ENCODE measurements around the gene ETNK1.

ETNK1 gene

GRCh38 chr12:22640851-22641250, 15.9 kb downstream of the ETNK1 start:
- DNase-seq, result no peak

GRCh38 chr12:22641353-22642053, 16.5 kb downstream of the ETNK1 start:
- DNase-seq, result no peak

GRCh38 chr12:22648668-22649067, 23.7 kb downstream of the ETNK1 start:
- DNase-seq, result no peak

DNA sequence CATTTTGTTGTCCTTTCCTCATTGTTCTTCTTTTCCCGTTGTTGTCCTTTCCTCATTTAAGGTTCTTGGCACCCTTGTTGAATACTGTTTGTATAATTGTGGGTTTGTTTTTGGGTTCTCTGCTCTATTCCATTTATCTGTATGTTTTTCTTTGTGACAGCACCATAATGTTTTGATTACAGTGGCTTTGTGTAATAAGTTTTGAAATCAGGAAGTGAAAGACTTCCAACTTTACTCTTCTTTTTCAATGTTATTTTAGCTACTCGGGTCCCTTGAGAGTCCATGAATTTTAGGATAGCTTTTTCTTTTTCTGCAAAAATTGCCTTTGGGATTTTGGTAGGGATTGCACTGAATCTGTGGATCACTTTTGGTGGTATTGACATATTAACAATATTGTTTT, 28.1 kb downstream of the ETNK1 start:
- DNase-seq, result no peak

DNA sequence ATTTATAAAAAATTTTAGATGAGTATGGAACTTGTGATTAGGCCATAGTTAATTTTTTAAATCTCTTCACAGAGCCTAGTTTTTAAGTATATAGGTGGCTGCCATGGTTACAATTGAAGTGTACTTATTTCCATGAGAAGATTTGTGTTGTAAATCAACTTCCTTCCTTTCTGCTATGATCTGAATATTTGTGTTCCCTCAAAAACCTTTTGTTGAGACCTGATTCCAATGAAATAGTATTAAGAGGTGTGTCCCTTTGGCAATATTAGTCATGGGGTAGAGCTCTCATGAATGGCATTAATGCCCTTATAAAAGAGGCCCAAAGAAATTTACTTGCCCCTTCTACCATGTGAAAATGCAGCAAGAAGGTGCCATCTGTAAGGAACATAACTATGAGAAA, 28.8 kb downstream of the ETNK1 start:
- no peak for DNase-seq

DNA sequence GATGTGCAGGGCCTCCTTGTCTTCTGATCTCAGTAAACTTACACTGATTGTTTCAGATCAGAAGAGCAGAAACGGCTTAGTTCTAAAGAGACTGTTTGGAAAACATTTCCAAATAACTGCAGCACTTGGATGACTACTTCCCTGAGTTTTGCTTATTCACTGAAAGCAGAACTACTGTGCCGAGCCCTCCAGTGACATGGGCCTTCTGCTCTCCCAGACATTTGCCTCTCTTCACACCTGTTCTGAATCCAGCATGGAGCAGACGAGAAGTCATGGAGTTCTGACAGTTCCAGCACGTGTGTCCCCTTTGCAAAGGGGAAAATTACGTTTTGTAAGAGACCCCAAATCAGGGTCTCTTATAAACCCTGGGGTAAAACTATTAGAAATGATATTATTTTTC, 31.4 kb downstream of the ETNK1 start:
- DNase-seq, result no peak

GRCh38 chr12:22656831-22657230, 31.9 kb downstream of the ETNK1 start:
- DNase-seq, result no peak

GRCh38 chr12:22657538-22657937, 32.6 kb downstream of the ETNK1 start:
- no peak for DNase-seq

DNA sequence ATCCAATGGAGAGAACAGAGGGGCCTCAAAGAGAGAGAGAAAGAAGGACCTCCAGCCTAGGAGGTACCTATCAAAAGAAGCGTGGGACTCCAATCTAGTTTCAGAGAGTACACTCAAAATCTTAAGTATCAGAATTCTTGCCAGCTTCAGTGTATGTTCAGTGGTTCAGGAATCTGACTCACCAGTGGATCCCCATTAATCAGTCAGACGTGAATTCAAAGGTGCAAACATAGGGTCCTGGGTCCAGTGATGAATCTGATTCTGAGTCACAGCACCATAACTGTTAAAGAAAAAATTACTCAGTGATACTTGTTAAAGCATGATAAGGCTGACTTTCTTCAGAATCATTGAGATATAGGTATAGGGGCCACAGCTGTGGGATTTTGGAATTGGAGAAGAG, 33.2 kb downstream of the ETNK1 start:
- no peak for DNase-seq

DNA sequence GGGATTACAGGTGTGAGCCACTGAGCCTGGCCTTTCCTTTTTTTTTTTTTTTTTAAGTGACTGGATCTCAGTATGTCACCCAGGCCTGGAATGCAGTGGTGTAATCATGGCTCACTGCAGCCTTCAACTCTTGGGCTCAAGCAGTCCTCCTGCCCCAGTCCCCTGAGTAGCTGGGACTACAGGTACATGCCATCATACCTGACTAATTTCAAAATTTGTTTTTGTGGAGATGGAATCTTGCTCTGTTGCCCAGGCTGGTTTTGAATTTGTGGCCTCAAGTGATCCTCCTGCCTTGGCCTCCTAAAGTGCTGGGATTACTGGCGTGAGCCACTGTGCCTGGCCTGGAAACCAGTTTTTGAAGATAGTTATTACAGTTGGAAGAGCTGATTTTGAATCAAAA, 37.4 kb downstream of the ETNK1 start:
- no peak for DNase-seq

DNA sequence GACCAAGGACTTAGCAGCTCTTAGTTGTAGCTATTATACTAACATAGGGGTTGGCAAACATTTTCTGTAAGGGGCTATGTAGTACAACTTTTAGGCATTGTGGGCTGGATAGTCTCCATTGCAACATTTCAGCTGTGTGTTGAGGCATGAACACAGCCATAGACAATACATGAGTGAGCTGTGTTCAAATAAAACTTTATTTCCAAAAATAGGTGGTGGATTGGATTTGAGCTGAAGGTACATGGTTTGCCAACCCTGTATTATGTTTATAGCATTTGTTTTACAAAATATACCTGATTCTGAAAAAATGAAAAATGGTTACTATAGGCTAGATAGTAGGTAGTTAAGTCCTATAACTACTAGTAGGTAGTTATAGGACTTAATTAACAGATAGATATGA, 40.5 kb downstream of the ETNK1 start:
- no peak for DNase-seq

- DNase-seq, result no peak
Observed at GRCh38 chr12:22667122-22667521, 42.2 kb downstream of the ETNK1 start.

GRCh38 chr12:22668441-22668840, 43.5 kb downstream of the ETNK1 start:
- DNase-seq, result no peak

- peak; percentile 34 for DNase-seq
Observed at GRCh38 chr12:22670762-22671161, 45.8 kb downstream of the ETNK1 start.

GRCh38 chr12:22672951-22673350, 48.0 kb downstream of the ETNK1 start:
- no peak for DNase-seq

DNA sequence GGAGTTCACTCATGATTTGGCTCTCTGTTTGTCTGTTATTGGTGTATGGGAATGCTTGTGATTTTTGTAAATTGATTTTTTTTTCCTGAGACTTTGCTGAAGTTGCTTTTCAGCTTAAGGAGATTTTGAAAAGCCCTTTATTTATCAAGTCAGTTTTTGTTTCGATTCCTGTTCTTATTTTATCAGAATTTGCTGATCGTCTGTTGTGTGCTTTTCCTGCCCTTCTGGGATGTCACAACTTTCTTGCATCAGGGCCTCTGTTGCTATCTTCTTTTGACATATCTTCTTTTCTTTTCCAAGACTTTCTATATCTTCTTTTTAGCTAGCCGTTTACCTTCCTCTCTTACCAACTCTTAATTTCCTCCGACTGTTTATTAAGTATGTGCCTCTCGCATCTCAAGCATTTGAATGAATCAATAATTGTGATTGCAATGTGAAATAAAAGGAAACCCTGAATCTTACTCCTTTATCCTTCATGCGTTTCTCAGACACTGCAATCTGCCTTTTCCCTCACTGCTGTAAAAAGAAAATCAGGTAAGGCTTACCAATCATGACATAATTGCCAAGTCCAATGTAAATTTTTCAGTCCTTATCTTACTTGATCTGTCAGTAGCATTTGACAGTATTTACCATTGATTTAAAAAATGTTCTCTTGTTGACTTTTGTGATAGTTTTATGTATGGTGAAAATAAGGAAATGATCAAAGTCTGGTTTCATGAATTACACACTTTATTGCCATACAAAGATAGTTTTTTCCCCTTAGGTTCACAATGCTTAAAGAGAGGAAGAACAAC, 53.0 kb downstream of the ETNK1 start:
- DNase-seq, result no peak

DNA sequence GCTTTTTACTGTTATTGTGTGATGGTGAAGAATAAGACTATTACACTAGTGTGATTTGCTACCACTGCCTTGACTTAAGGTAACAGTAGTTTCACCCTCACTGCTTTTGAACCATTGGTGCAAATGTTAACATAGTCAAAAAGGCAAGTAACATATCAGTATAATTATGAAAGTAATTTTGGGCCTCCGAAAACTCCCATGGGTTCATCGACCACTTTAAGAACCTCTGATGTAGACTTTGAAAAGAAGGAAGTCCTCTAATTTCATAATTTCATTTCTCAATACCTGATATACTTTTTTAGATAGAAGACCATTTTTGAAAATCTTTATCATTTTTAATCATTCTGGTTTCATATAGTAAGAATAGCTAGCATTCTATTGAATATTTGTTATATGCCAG, 57.7 kb downstream of the ETNK1 start:
- DNase-seq, result peak; percentile 19

DNA sequence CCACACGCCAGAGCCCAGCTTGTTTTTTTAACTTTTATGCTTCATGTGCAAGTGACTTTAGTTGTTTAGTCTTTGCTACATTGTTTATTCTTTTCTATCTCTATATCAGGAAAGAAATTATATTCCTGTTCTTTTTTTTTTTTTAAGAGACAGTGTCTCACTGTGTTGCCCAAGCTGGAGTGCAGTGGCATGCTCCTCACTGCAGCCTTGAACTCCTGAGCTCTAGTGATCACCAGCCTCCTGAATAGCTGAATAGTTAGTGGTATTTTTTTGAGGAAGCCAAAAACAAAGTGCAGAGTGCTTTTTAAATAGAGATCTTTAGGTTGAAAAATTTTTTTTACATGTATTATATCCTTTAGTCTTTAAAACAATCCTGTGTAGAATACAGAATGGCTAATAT, 58.2 kb downstream of the ETNK1 start:
- DNase-seq, result no peak

- DNase-seq, result peak; percentile 77
Observed at GRCh38 chr12:22684140-22685118, 59.5 kb downstream of the ETNK1 start.

GRCh38 chr12:22686193-22686592, 61.2 kb downstream of the ETNK1 start:
- no peak for DNase-seq

DNA sequence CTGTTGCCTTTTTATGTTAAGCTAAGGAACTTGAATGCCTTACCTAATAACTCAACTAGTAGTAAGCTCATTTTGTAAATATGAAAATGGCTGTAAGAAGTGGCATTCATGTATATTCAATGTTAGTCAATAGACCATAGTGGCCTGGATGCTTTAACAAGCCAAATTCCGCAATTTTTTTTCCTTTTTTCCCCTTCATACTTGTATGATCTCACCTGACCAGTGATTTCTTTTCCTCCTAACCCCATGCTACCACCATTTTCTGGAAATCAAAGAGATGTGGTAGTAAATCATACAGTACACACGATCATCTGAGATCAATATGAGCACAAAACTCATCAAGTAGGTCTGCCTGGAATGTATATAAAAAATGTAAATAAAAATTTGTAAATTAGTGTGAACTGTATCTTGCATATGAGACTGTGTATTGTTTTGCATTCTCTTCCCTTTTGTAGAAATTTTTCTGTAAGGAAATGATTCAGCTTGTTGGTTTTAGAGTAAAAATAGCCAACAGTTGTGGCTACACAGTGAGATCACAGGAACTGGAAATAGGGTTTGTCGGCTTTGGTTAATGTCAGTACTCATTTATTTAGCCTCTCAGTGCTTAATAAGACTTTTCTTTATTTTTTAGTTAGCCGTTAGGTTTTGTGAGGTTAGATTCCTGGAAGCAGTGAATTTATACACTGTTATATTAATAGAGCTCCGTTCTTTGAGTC, 62.5 kb downstream of the ETNK1 start:
- DNase-seq, result peak; percentile 58

DNA sequence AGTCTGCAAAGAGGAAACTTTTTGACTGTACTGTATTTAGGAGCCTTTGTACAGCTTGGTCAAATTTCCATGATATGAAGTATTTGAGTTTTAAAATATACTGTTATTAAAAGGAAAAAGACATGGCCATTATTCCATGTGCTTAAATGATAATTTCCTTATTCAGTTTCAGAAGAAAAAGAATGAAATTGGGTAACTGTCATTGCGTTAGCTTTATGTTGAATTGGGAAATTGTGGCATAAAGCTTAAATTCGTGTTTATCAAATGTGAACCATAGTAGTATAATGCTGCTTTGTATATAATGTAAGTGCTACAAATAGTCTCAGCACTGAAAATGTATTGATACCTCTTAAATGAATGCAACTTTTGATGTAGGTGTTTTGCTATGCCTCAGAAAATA, 64.9 kb downstream of the ETNK1 start:
- DNase-seq, result no peak

DNA sequence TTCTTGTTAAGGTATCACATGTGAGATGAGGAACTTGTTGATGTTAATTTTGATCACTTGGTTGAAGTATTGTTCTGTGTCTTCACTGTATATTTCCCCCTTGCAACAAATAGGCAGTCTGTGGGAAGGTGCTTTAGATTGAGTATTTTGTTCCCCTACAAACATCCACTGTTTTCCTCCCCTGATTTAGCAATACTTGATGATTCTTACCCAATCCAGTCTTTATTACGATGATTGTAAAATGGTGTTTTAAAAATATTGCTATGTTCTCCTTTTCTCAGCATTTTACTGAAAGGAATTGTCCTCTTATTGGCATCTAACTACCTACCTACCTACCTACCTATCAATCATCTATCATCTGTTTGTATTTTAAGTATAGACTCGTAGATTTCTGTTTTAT, 66.3 kb downstream of the ETNK1 start:
- DNase-seq, result no peak
